ENCODE measurements around the gene TERT. TPM values are rescaled to one million over a fixed set of nuclear protein-coding genes. Genes with fewer than 3 reads are reported as not detected.
A peak's percentile ranks its signal among the peaks of the same experiment; 100 is the strongest.

Gene TERT
- total RNA-seq, 1 donor from 2014 or later: 0.20 TPM

DNA sequence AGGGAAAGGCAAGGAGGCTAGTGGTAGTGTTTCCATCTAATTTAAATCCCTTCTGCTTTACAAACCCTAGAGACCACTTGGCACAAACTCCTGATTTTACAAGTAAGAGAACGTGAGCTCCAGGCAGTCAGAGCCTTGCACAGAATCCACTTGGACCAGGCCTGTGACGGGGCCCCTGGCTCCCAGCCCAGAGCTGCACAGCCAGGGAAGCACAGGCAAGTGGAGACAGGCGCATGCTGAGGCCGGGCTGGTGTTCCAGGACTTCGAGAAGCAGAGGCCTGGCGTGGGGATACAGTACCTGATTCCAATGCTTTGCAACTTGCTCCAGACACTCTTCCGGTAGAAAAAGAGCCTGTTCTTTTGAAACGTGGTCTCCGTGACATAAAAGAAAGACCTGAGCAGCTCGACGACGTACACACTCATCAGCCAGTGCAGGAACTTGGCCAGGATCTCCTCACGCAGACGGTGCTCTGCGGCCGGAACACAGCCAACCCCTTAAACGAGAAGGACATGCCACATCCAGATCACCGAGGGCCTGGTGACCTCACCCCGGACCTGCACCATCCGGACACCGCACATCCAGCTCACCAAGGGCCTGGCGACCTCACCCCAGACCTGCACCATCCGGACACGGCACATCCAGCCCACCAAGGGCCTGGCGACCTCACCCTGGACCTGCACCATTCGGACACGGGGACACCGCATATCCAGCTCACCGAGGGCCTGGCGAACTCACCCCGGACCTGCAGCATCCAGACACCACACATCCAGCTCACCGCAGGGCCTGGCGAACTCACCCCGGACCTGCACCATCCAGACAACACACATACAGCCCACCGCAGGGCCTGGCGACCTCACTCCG is 12.5 kb downstream of the TERT start:
- Mint-ChIP-seq H3K9me3 (no peaks in the 10 kb centered on the region), H3K4me1 (no peaks in the 10 kb centered on the region), H3K4me3 (no peak overlapping the region), H3K27me3 (ENCODE audit: low read depth) (no peaks in the 10 kb centered on the region), H3K36me3 (no peaks in the 10 kb centered on the region), H3K27ac (no peak overlapping the region)
- peak in 1 of 2 experiments; percentile 7 for DNase-seq (ENCODE audit: low spot score in 2 of 2, unreplicated experiment in 2 of 2)
- TF ChIP-seq, protein P1, sequence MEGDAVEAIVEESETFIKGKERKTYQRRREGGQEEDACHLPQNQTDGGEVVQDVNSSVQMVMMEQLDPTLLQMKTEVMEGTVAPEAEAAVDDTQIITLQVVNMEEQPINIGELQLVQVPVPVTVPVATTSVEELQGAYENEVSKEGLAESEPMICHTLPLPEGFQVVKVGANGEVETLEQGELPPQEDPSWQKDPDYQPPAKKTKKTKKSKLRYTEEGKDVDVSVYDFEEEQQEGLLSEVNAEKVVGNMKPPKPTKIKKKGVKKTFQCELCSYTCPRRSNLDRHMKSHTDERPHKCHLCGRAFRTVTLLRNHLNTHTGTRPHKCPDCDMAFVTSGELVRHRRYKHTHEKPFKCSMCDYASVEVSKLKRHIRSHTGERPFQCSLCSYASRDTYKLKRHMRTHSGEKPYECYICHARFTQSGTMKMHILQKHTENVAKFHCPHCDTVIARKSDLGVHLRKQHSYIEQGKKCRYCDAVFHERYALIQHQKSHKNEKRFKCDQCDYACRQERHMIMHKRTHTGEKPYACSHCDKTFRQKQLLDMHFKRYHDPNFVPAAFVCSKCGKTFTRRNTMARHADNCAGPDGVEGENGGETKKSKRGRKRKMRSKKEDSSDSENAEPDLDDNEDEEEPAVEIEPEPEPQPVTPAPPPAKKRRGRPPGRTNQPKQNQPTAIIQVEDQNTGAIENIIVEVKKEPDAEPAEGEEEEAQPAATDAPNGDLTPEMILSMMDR (IDR thresholded peaks at IDR 0.05; ENCODE audit: unreplicated experiment): no peak

DNA sequence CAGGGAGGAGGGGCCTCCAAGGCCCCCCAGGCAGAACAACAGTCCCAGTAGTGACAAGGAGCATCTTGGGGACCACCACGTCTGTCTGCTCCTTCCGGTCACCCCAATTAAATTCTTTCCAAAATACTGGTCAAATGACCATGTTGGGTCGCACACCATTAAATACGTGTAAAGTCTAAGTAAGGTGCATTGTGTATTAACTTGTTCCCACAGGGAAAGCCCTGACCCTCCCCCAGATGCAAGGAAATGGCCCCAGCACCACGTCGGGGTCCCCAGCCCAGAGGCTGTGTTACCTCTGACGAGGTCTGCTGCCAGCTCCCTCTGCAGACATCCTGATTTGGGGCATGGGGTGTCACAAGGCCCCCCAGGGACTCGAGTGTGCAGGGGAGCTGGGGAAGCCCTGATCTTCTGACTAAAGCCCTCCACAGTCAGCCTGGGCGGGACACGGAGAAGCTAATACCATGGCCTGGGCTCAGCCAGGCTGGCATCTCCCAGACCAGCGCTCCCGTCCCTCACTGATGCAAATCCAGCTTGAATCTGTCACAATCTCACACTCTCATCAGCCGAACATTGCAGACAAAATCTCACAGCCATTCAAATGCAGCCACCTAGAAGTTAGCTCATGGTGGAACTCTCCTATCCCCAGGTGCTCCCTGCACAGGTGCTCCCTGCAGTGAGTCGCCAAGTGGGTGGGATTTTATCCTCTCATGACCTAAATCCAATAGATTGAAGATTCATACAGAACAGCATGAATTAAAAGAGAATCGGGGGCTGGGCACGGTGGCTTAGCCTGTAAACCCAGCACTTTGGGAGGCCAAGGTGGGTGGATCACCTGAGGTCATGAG is 13.6 kb downstream of the TERT start:
- H3K4me3 Mint-ChIP-seq: no peak overlapping the region
- DNase-seq (ENCODE audit: low spot score in 2 of 2, unreplicated experiment in 2 of 2): peak in 1 of 2 experiments; percentile 11
- TF ChIP-seq, protein P1 (IDR thresholded peaks at IDR 0.05; ENCODE audit: unreplicated experiment): no peak
- H3K9me3 Mint-ChIP-seq: no peaks in the 10 kb centered on the region
- no peaks in the 10 kb centered on the region for H3K4me1 Mint-ChIP-seq
- H3K27ac Mint-ChIP-seq: no peak overlapping the region
- no peaks in the 10 kb centered on the region for H3K36me3 Mint-ChIP-seq
- H3K27me3 Mint-ChIP-seq (ENCODE audit: low read depth): peaks cover 2% of the 10 kb centered on the region

DNA sequence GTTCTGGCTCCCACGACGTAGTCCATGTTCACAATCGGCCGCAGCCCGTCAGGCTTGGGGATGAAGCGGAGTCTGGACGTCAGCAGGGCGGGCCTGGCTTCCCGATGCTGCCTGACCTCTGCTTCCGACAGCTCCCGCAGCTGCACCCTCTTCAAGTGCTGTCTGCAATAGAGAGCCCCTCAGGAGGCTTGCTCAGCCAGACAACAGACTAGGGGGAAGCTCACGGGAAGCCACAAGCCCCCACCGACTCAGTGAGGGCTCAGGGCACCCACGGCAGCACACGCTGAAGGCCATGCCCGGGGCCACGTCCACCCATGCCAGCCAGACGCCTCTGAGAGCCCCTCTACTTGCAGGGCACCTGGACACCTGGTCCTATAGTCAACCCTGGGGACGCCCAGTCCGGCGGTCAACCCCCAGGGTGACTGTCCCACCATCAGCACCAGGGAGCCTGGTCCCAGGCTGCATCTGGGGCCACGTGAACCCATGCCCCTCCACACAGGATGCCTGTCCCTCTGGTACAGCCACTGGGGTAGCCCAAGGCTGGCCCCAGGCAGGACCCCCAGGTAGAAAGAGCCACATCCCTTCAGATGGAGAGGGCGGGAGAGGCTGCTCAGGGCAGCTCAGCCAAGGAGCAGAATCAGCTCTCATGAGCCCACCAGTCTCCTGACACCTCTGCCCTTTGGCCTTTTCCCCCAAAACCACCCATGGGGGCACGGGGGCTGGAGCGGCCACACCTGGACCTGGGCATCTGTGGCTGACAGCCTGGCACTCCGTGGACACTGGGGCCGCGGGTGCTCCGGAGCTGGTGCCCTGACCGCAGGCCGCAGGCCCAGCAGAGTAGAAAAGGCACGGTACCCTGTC is 14.5 kb downstream of the TERT start:
- no peak overlapping the region for H3K27ac Mint-ChIP-seq
- peaks cover 2% of the 10 kb centered on the region for H3K27me3 Mint-ChIP-seq (ENCODE audit: low read depth)
- peak in 1 of 2 experiments; percentile 14 for DNase-seq (ENCODE audit: low spot score in 2 of 2, unreplicated experiment in 2 of 2)
- no peaks in the 10 kb centered on the region for H3K4me1 Mint-ChIP-seq
- H3K4me3 Mint-ChIP-seq: no peak overlapping the region
- TF ChIP-seq, protein P1 (IDR thresholded peaks at IDR 0.05; ENCODE audit: unreplicated experiment): no peak
- no peaks in the 10 kb centered on the region for H3K36me3 Mint-ChIP-seq
- no peaks in the 10 kb centered on the region for H3K9me3 Mint-ChIP-seq

DNA sequence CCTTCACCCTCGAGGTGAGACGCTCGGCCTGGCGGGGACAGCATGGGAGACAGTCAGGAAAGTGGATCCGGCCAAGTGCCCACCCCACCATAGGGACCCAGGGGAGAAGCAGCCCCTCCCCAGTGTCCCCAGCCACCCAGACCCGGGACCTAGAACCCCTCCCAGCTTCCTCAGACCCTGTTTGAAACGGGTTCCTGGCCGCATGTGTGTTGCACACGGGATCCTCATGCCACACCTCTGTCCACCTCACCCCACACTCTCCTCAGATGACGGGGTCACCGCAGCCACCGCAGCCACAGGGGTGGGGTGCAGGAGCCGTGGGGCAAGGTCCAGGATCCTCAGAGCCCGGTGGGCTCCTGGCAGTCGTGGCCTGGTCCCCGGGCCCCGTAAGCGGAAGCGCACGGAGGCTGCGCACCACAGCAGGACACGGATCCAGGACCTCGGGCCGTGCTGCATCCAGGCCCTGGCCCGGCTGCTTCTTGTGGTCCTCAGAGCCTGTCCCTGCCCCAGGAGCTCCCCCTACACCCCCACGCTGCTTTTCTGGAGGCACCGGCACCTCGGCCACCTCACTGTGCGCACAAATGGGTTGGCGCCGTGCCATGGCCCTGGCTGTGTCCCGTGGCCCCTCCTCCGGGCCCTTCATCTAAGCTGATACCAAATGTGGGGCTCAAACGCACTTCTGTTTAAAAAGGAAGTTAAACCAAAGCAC is 15.3 kb downstream of the TERT start:
- Mint-ChIP-seq H3K36me3 (no peaks in the 10 kb centered on the region), H3K27me3 (ENCODE audit: low read depth) (peaks cover 2% of the 10 kb centered on the region), H3K27ac (no peak overlapping the region), H3K4me3 (no peak overlapping the region), H3K4me1 (no peaks in the 10 kb centered on the region), H3K9me3 (no peaks in the 10 kb centered on the region)
- DNase-seq (ENCODE audit: low spot score in 2 of 2, unreplicated experiment in 2 of 2): peak in 1 of 2 experiments; percentile 12
- TF ChIP-seq, protein P1 (IDR thresholded peaks at IDR 0.05; ENCODE audit: unreplicated experiment): no peak

Measured in mesothelial cell of epicardium (in vitro differentiated cells).